NCI-H2107 treated with DMSO at 0.1 percent for 48 hours (cell line): ENCODE results near the gene ELMO1.

Experiments
- DNase-seq: peaks from one replicate; lab custom pipeline; 2025; ENCODE audit not compliant: unreplicated experiment; lab: John Stamatoyannopoulos, UW

The ELMO1 gene

GRCh38 chr7:37471619-37472018 is 23.0 kb upstream of the ELMO1 start:
- no peak for DNase-seq

- DNase-seq = no peak
Observed at GRCh38 chr7:37467002-37467401, 18.3 kb upstream of the ELMO1 start.

GRCh38 chr7:37462138-37462537 is 13.5 kb upstream of the ELMO1 start:
- no peak for DNase-seq

GRCh38 chr7:37455081-37455480 is 6.4 kb upstream of the ELMO1 start:
- no peak for DNase-seq

- no peak for DNase-seq
Observed at GRCh38 chr7:37452346-37452745, 3.7 kb upstream of the ELMO1 start.

GRCh38 chr7:37450035-37450434 is 1.4 kb upstream of the ELMO1 start:
- DNase-seq = no peak

GRCh38 chr7:37449621-37450020 is 957 bp upstream of the ELMO1 start:
- no peak for DNase-seq

GRCh38 chr7:37448011-37448635 is 541 bp downstream of the ELMO1 start:
- DNase-seq = no peak

- DNase-seq = no peak
Observed at GRCh38 chr7:37446371-37446770, 2.3 kb downstream of the ELMO1 start.

- DNase-seq = no peak
Observed at GRCh38 chr7:37445790-37446189, 2.9 kb downstream of the ELMO1 start.

GRCh38 chr7:37445064-37445723 is 3.5 kb downstream of the ELMO1 start:
- DNase-seq = no peak

- no peak for DNase-seq
Observed at GRCh38 chr7:37443627-37444026, 5.0 kb downstream of the ELMO1 start.

GRCh38 chr7:37442268-37442667 is 6.4 kb downstream of the ELMO1 start:
- no peak for DNase-seq

- DNase-seq = no peak
Observed at GRCh38 chr7:37441816-37442215, 6.8 kb downstream of the ELMO1 start.

- DNase-seq = no peak
Observed at GRCh38 chr7:37441386-37441760, 7.3 kb downstream of the ELMO1 start.

GRCh38 chr7:37440738-37441385 is 7.8 kb downstream of the ELMO1 start:
- no peak for DNase-seq

GRCh38 chr7:37439653-37440026 is 9.0 kb downstream of the ELMO1 start:
- DNase-seq = no peak

GRCh38 chr7:37438906-37439652 is 9.6 kb downstream of the ELMO1 start:
- no peak for DNase-seq

GRCh38 chr7:37435156-37435855 is 13.4 kb downstream of the ELMO1 start:
- DNase-seq = no peak

GRCh38 chr7:37434529-37434928 is 14.1 kb downstream of the ELMO1 start:
- no peak for DNase-seq

GRCh38 chr7:37433166-37433565 is 15.5 kb downstream of the ELMO1 start:
- DNase-seq = no peak
